Measurements from ENCODE around the gene BCL2.
A peak's percentile ranks its signal among the peaks of the same experiment; 100 is the strongest.
"Not testable (repeated sequence)": the region's sequence is repeated elsewhere in the genome, so short reads cannot be mapped to it uniquely, and the experiment has no call there.

BCL2 gene

DNA sequence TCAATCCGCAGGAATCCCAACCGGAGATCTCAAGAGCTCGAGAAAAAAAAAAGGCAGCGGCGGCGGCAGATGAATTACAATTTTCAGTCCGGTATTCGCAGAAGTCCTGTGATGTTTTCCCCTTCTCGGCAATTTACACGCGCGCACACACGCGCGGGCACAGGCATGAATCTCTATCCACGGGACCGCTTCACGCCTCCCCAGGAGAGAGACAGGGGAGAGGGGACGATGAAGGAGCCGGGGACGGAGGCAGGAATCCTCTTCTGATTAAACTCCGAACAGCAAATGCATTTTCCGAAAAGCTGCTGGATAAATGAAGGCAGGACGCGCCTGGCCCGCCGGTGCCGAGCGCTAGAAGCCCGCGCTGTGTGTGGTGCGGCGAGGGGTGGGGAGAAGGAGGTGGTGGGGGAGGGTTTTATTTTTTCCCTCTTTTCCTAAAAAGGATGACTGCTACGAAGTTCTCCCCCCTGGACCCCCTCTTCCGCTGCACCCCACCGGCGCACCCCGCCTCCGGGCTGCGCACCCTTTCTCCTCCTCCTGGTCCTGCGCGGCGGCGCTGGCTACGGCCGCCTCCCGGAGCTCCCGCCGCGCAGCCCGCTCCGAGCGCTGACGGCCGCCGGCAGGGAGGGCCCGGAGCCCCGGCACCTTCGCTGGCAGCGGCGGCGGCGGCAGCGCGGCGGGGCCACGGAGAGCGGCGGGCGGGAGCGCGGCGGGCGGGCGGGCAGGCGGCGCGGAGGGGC is at the start of gene BCL2:
Gene BCL2, minus strand, starts transcription at position 387 of the 740 bp plus-strand sequence.
- no peak for DNase-seq (ENCODE audit: low read depth, low spot score)

- DNase-seq (ENCODE audit: low read depth, low spot score), result no peak
Measured at GRCh38 chr18:63368611-63369010, 49.0 kb upstream of the BCL2 start.

- peak; percentile 68 for DNase-seq (ENCODE audit: low read depth, low spot score)
Measured at GRCh38 chr18:63367053-63367953, 47.7 kb upstream of the BCL2 start, which contains the start of gene KDSR. TSS of gene KDSR (minus strand) at chr18:63367206. CDS start at chr18:63367118, 88 bp downstream.

- DNase-seq (ENCODE audit: low read depth, low spot score), result peak; percentile 42
Measured at GRCh38 chr18:63366213-63367052, 46.9 kb upstream of the BCL2 start.

DNA sequence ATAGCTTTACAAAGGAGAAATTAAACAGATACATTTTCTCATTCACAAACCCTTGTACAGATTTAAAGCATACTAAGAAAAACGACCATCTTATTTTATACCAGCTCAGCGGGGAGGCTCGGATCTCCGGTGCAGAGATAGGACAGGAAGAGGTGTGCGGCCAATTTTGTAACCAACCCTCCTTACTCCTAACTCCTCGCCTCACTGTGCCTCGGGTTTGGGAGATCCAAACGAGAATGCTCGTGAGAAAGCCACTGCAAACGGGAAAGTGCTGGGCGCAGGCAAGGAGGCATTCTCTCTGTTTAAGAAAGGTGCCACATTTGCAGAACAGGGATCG is 46.3 kb upstream of the BCL2 start:
- DNase-seq (ENCODE audit: low read depth, low spot score), result no peak

DNA sequence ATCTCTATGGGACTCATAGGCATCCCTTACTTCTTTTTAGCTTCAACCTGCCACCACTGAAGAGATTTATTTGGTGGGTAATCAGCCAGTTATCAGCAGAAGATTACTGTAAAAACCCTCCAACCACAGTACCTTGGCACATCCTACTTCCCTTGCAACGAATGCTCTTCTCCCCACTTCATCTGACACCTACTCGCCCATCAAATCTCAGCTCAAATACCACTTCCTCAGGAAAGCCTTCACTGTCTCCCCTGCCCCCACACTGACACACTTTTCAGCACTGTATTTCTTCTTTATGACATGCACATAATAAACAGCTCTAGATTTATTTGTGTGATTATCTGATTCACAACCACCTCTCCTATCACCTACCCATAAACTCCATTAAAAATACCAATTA is 44.4 kb upstream of the BCL2 start:
- no peak for DNase-seq (ENCODE audit: low read depth, low spot score)

- not testable (repeated sequence) for DNase-seq (ENCODE audit: low read depth, low spot score)
Measured at GRCh38 chr18:63363420-63363819, 43.9 kb upstream of the BCL2 start.

DNA sequence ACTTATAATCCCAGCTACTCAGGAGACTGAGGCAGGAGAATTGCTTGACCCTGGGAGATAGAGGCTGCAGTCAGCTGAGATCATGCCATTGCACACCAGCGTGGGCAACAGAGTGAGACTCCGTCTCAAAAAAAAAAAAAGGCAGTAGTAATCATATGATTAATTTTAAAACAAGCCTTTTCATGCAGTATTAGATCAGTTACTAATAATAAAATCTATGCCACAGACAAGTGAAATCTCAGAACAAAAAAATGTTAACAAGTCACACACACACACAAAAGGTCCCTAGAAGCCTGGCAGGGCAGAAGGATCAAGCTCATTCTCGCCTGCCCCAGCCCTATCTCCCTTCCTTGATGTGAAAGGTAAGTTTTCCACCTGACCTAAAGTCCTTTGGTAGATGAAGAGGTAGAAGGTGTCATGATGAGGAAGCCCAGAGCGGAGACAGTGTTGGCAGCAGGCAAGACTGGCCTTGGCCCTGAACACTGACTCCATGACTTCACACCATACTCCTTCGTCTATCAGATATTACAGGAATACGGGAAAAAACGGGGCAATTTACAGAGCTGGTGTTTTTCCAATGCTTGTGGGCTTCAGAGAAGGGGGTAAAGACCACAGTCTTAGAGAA is 36.8 kb upstream of the BCL2 start:
- no peak for DNase-seq (ENCODE audit: low read depth, low spot score)

GRCh38 chr18:63350230-63350629 is 30.7 kb upstream of the BCL2 start:
- DNase-seq (ENCODE audit: low read depth, low spot score), result no peak

DNA sequence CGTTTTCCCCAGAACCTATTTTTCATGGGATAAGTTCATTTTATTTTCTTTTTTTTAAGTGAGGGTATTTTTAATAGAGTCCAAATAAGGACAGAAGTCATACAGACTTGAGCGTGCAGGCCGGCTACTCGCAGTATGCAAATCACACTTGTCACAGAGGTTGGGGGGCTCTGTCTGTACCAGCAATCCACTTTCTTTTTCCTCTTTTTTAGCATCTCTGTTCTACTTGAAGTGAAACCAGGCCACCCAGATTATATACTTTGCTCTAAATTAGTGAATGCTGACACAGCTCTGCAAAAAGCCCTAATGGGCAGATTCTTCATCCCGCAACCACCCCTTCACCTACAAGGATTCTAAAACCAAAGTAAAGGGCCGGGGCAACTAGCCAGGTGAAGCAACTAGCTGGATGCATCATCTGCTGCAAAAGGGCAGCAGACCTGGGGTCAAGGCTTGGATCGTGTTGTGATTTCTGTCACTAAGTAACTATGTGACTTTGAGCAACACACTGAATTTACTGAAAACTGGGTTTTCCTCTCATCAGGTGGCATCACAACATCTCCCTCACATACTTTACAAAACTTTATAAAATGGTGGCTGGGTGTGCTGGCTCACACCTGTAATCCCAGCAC is 29.1 kb upstream of the BCL2 start:
- no peak for DNase-seq (ENCODE audit: low read depth, low spot score)

GRCh38 chr18:63346480-63347183 is 27.1 kb upstream of the BCL2 start:
- DNase-seq (ENCODE audit: low read depth, low spot score), result no peak

- no peak for DNase-seq (ENCODE audit: low read depth, low spot score)
Measured at GRCh38 chr18:63346031-63346430, 26.5 kb upstream of the BCL2 start.

DNA sequence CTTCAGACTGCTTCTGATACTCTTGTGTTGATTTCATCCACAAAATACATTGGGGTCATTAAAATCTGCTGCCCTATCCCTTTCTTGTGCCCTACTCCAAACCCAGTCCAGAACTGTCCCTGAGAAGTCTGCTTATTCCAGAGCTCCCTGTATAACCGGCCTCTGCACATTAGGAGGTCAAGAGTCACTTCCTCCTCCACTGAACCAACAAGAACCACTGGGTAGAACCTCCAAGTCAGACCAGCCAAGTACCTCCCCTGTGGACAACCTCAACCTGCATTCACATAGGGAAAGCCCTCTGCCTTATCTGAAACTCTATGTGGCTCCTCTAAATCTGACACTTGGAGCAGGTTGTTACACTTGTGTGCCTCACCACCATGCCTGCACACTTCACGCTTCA is 25.3 kb upstream of the BCL2 start:
- no peak for DNase-seq (ENCODE audit: low read depth, low spot score)

GRCh38 chr18:63344263-63344662 is 24.7 kb upstream of the BCL2 start:
- DNase-seq (ENCODE audit: low read depth, low spot score), result no peak

GRCh38 chr18:63342206-63342605 is 22.6 kb upstream of the BCL2 start:
- DNase-seq (ENCODE audit: low read depth, low spot score), result no peak

DNA sequence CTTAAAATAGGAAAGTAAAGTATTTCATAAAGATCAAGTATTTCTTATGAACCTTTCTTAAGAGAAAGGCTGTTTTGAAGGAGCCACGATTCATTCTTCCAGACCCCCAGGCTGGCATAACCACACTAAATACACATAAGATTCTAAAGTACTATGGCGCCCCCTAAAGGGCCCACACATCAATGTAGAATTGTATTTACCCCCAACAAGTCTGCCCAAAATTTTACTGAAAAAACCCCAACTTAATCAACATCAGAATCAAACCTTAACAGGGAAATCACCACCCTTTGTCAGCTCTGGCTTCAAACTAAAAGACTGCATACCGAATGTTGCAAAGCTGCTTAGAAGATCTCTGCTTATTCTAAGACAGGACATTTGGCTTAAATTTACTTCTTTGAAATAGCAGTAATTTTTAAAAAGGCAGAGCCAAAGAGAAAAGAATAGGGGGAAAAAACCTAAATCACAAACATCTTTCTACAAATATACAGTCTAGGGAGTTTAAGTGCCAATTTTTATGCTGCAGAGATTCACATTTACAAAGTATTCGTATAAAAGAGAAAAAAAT is 20.4 kb upstream of the BCL2 start:
- no peak for DNase-seq (ENCODE audit: low read depth, low spot score)

GRCh38 chr18:63336366-63337099 is 17.0 kb upstream of the BCL2 start:
- no peak for DNase-seq (ENCODE audit: low read depth, low spot score)

- DNase-seq (ENCODE audit: low read depth, low spot score), result no peak
Measured at GRCh38 chr18:63331105-63331504, 11.5 kb upstream of the BCL2 start.

DNA sequence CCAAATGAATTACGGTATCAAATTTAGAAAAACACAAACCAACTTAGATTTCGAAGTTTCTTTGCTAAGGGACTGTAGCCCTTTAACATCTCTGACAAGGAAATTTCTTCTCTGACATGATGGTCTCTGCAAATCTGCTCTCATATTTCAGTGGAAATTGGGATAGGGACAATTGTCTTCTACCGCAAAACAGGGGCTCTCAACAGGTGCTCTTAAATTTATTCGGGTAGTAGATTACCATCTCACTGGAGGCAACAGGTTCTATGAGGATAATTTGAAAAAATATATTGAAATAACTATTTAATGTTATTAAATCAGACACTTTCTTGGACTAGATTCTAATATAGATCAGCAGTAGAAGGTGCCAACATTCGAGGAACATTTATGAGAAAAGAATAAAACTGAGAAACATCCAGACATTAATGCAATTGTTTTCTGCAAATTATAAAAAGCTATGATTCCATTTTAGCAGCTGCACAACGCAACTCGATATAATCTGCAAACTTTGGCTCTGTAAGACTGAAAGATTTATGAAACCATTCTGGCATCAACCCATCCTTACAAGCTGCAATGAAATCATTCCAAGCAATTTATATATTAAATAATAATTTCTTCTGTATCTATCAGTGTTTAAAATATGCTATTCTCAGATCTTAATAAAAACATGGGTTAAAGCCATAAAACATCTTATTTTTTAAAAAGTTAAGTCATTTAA is 10.0 kb upstream of the BCL2 start:
- DNase-seq (ENCODE audit: low read depth, low spot score), result no peak

All from activated naive CD8-positive, alpha-beta T cell treated with anti-CD3 and anti-CD28 coated beads, Interleukin-2, amount 50 U/mL, for 16 hours (primary cell).